ENCODE results near the gene HMCN1.

The HMCN1 gene

GRCh38 chr1:186236921-186237320, 502.7 kb downstream of the HMCN1 start:
- TF ChIP-seq, protein P1, sequence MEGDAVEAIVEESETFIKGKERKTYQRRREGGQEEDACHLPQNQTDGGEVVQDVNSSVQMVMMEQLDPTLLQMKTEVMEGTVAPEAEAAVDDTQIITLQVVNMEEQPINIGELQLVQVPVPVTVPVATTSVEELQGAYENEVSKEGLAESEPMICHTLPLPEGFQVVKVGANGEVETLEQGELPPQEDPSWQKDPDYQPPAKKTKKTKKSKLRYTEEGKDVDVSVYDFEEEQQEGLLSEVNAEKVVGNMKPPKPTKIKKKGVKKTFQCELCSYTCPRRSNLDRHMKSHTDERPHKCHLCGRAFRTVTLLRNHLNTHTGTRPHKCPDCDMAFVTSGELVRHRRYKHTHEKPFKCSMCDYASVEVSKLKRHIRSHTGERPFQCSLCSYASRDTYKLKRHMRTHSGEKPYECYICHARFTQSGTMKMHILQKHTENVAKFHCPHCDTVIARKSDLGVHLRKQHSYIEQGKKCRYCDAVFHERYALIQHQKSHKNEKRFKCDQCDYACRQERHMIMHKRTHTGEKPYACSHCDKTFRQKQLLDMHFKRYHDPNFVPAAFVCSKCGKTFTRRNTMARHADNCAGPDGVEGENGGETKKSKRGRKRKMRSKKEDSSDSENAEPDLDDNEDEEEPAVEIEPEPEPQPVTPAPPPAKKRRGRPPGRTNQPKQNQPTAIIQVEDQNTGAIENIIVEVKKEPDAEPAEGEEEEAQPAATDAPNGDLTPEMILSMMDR (IDR thresholded peaks at IDR 0.05; ENCODE audit: control insufficient read depth, extremely low read depth, insufficient read depth) = no peak
- no peak for DNase-seq (ENCODE audit: low read depth)
- no peak overlapping the region for H3K4me3 ChIP-seq (ENCODE audit: low read depth, low read length)

DNA sequence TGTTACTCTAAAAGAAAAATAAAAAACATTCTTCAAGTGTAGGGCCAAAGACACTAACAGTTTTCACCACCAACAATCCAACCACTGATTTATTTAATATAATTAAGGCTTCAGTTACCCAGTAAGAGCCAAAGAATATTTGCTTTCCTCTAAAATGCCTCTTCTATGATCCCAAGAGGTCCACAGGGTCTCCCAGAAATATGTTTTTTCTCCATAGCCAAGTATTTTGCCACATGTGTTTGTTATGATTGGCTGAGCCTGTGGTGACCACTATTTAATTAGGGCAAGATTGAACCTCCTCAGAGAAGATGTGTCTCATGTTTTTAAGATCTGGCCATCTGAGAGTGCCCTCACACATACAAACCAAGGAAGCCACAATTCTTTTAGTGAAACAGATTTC, 505.0 kb downstream of the HMCN1 start:
- H3K4me3 ChIP-seq (ENCODE audit: low read depth, low read length) = no peak overlapping the region
- DNase-seq (ENCODE audit: low read depth) = no peak
- TF ChIP-seq, protein P1 (IDR thresholded peaks at IDR 0.05; ENCODE audit: control insufficient read depth, extremely low read depth, insufficient read depth) = no peak

- TF ChIP-seq, protein P1 (IDR thresholded peaks at IDR 0.05; ENCODE audit: control insufficient read depth, extremely low read depth, insufficient read depth) = no peak
- H3K4me3 ChIP-seq (ENCODE audit: low read depth, low read length) = no peak overlapping the region
- DNase-seq (ENCODE audit: low read depth) = no peak
Observed at GRCh38 chr1:186240436-186240835, 506.2 kb downstream of the HMCN1 start.

Data from LNCaP clone FGC (cell line).